Anterior cingulate cortex (tissue), 58 donors: Measurements from ENCODE around the gene GPX2.
"Not testable (repeated sequence)": the region's sequence is repeated elsewhere in the genome, so short reads cannot be mapped to it uniquely, and the experiment has no call there.

Experiments
- DNase-seq, 58 donors: peaks; one replicate each; lab custom pipeline; 2025; lab: John Stamatoyannopoulos, UW

The GPX2 gene

GRCh38 chr14:64918216-64918615 lies 24.3 kb downstream of the GPX2 start:
- no peak for DNase-seq

- no peak for DNase-seq
Measured at GRCh38 chr14:64915797-64916196, 26.7 kb downstream of the GPX2 start.

- no peak for DNase-seq
Measured at GRCh38 chr14:64915029-64915424, 27.5 kb downstream of the GPX2 start.

- peak; percentile 82 to 98 (median 94) for DNase-seq
Measured at GRCh38 chr14:64914237-64915028, 28.1 kb downstream of the GPX2 start, which contains the start of gene CHURC1. Gene CHURC1, plus strand, starts transcription at chr14:64914455. Its CDS starts 41 bp downstream, at chr14:64914496.

- not testable (repeated sequence) for DNase-seq
Measured at GRCh38 chr14:64913477-64913876, 29.1 kb downstream of the GPX2 start.

GRCh38 chr14:64912261-64912660 lies 30.3 kb downstream of the GPX2 start:
- no peak for DNase-seq

- no peak for DNase-seq
Measured at GRCh38 chr14:64910847-64911495, 31.6 kb downstream of the GPX2 start.

GRCh38 chr14:64906022-64906421 lies 36.5 kb downstream of the GPX2 start:
- no peak for DNase-seq

GRCh38 chr14:64899958-64900357 lies 42.6 kb downstream of the GPX2 start:
- DNase-seq, result no peak

- peak in 12 of 58 donors; percentile 1 to 48 (median 8) for DNase-seq
Measured at GRCh38 chr14:64891839-64892375, 50.6 kb downstream of the GPX2 start.

GRCh38 chr14:64891173-64891838 lies 51.2 kb downstream of the GPX2 start:
- DNase-seq, result no peak

GRCh38 chr14:64889352-64889751 lies 53.2 kb downstream of the GPX2 start:
- DNase-seq, result no peak
